Measurements from ENCODE around the gene CYSRT1.

Gene CYSRT1

DNA sequence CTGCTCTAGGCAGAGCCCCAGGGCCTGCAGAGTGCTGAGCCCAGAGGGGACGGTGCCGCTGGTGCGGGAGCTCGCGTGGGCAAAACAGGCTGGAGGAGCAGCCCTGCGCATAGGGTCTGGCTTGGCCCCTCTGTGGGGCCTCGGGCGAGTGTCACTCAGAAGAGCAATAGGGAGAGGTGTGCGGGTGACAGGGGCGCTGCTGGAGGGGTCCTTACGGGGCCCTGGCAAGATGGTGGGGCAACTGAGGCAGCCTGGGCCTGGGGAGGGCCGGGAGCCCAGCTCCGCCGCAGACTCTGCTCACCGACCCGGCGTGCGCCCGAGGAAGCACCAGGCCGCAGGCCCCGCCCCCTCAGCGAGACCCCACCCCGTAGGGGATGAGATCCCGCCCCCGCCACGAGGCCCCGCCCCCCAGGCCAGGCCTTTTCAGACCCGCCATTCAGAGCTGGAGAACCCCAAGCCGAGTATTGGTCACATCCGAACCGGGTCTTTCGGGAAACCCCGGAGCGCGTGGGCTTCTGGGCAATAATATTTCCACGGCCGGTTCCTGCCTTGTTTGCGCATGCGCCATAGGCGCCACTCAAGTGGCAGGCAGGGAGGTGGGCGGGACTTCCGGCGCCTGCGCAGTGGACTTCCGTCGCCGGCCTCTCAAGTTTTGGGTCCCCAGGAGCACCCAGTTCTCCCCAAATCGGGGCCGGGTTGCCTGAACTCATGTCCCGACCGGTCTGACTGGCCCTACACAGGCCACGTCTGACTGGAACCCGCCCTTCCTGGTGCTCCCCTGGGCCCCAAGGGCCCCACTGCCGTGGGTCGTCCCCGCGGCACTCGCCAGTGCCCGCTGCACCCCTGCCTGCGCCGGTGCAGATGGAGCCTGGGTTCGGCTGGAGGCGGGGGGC is 1.6 kb upstream of the CYSRT1 start:
- in situ Hi-C loops (cut with HindIII; ENCODE audit: low sequenced_read_pairs): no loop called here

DNA sequence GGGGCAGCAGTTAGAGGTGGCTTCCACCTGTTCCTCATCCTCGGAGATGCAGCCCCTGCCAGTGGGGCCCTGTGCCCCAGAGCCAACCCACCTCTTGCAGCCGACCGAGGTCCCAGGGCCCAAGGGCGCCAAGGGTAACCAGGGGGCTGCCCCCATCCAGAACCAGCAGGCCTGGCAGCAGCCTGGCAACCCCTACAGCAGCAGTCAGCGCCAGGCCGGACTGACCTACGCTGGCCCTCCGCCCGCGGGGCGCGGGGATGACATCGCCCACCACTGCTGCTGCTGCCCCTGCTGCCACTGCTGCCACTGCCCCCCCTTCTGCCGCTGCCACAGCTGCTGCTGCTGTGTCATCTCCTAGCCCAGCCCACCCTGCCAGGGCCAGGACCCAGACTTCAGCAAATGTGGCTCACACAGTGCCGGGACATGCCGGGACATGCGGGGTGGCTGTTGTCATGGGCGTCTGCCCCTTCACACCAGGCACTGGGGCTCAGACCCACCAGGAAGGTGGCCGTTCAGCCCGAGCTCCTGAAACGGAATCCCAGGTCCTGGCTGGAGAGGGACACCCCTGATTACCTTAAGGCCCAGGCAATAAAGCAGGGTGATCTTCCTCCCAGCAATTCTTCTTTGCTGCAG is 841 bp downstream of the CYSRT1 start:
- in situ Hi-C loops (cut with HindIII; ENCODE audit: low sequenced_read_pairs): no loop called here

DNA sequence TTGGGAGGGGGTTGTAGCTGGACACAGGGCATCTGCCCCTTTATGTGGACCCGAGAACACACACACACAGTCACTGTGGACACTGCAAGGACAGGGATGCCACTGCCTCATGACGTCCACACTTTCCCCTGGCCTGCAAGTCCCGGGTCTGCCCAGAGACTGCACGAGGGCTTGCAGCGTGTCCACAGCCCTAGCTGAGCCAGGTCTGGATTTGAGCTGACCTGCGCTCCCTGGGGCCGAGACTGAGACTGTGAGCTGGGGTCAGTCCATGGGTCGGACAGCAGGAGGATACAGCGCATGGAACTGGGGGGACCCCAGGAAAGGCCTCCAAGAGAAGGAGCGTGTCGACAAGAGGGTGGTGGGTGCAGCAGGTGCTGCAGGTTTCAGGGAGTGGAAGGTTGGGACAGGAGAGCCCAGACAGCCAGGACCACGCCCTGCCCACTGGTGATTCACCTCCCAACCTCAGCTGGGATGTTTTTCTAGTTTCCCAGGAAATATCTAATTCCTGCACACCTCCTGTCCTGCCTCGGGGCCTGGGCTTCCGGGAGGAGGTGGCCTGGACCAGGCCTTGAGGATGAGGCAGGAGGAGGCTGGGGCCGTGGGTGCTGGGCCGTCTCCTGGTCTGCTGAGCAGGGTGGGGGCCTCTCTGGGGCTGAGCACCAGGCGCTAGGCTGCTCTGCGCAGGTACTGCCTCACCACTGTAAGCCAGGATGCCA is 1.5 kb downstream of the CYSRT1 start:
- in situ Hi-C loops (cut with HindIII; ENCODE audit: low sequenced_read_pairs): no loop called here

DNA sequence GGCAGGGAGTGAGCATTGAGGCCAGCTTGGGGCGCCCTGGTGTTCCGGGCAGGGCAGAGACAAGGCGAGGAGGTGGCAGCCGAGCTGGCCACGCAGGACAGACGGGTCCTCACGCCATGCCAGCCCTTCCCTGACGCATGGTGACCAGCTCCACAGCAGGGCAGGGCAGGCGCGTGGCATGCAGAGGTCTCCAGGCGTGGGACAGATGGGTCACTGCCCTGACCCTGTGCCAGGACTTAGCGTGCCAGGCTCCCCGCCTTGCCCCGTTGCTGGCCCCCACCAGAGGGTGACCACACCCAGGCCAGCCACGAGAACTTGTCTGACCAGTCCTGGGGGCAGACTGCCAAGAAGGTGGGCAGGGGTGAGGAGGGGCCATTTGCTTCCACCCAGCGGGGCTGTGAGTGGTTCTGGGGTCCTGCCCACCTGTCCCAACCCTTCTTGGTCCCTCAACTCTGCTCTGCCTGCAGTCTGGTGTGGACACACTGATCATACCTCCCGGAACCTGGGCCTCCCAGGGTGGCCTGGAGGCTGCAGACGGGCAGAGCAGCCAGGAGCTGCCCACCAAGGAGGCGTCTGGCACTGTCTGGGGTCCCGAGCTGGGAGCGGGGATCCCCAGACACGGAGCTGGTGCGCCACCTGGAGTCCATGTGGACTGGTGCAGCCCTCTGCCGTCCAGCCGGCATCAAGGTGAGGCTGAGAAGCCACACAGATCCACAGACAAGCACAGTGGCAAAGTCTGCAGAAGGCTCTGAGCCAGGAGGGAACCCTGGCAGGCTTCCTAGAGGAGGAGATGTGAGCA is 2.3 kb downstream of the CYSRT1 start, which contains the start of gene RNF224:
RNF224 (plus strand) TSS at position 449 of the 799 bp plus-strand sequence. CDS start 834 bp downstream, outside the sequence.
- in situ Hi-C loops (cut with HindIII; ENCODE audit: low sequenced_read_pairs): no loop called here

DNA sequence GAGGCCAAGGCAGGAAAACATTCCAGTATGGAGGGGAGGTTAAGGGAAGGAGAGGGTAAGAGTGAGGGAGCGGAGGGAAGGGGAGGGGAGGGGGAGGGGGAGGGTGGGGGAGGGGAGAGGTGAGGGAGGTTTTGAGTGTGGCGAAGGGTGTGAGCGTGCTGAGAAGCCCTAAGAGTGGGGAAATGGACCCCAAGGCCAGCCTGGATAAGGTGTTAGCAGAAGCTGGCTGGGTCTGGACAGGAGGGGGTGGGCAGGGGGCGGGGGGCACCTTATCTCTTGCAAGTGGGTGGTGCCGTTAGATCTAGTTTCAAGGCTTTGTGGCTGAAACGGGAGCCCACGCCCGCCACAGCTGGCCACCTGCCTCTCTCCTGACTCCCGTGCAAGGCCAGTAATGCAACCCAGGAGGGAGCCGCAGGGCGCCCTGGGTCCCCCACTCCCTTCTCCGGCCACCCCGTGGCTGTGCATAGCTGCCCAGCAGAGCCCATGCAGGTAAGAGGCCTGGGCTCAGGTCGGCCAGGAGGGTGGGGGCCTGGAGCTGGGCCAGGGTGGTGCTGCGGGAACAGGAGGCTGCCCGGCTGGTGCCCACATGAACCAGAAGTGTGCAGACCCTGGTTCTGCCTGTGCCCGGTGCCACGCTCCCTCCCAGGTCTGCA is 3.0 kb downstream of the CYSRT1 start:
- in situ Hi-C loops (cut with HindIII; ENCODE audit: low sequenced_read_pairs): no loop called here

DNA sequence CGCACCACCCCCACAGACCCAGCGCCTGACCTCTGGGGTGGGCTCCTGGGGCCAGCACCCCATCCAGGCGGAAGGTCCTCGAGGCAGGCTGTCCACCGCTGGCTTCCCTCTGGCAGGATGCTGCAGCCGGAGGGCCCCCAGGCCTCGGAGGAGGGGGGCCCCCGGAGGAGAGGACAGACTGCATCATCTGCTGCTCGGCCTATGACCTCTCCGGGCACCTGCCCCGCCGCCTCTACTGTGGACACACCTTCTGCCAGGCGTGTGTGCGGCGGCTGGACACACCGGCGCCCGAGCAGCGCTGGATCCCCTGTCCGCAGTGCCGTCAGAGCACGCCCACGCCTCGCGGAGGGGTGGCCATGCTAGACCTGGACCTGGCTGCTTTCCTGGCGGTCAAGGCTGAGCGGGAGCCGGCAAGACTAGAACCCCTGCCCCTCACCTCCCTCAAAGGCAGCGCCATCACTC is 3.6 kb downstream of the CYSRT1 start:
- in situ Hi-C loops (cut with HindIII; ENCODE audit: low sequenced_read_pairs): no loop called here

DNA sequence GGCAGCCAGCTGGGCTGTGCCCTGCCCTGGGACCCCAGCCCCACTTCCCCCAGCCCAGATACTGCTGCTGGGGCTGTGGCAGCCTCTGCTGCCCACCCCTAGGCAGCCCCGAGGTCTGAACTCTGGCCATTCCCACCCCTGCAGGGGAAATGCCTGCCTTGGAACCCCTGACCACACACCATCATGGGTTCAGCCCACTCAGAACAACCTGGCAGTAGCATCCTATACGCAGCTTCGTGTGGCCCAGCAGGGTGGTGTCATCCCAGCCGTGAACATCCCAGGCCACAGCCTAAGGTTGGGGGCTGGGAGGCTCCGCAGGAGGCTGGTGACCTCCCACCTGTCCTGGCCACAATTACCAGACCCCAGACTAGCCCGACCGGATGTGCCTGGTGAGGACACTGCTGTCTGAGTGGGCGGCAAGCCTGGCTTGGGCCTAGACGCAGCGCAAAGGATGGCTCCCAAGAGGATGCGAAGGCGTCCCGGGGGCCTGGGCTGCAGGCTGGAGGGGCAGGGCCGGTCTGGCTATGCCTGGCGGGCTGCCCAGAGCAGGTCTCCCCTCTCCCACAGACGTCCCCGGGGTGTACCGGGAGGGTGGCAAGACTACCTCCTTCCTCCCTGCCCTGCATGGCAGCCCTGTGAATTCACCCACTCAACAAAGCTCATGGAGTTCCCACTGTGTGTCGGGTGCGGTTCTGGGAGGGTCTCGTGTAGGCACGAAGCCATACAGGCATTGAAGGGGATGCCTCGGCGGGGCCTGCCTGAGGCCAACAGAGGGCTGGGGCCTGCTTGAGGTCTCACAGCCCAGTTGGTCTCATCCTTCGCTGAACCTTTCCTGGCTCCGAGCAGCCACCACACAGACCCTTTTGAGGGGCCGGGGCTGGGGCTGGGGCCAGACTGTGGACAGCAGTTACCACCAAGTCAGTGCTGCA is 4.3 kb downstream of the CYSRT1 start:
- in situ Hi-C loops (cut with HindIII; ENCODE audit: low sequenced_read_pairs): no loop called here

DNA sequence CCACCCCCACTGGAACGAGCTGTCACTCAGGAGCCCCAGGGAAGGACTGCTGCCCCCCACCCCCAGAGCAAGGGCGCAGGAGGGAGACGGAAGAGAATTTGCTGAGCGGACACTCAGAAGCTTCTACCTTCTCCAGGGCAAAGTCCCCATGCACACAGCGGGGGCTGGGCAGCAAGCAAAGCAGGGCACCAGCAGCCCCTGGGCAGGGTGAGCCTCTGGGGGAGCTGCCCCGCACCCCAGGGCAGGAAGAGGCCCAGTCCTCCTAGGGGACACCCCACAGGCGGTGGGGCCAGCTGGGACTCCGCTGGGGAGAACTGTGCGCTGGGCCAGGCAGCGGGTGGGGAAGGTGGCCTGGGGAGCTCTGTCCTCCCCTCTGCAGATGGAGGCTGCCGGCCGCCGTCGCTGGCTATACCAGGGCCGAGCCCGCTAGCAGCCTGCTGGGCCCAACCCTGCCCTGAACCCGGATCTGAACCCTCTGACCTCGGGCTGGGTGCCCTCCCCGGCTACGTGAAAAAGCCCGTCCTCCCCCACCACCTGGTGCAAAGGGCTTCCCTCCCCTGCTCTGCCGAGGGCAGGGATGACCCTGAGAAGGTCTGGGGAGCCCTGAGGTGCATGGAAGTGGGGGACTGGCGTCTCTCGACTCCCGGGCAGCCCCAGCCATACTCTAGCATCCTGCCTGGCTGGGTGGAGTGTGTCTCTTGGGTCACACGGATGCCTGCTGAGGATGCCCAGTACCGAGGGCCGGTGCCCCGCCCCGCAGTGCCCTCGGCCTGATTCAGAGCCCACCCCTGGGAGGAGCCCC is 5.1 kb downstream of the CYSRT1 start:
- in situ Hi-C loops (cut with HindIII; ENCODE audit: low sequenced_read_pairs): no loop called here

DNA sequence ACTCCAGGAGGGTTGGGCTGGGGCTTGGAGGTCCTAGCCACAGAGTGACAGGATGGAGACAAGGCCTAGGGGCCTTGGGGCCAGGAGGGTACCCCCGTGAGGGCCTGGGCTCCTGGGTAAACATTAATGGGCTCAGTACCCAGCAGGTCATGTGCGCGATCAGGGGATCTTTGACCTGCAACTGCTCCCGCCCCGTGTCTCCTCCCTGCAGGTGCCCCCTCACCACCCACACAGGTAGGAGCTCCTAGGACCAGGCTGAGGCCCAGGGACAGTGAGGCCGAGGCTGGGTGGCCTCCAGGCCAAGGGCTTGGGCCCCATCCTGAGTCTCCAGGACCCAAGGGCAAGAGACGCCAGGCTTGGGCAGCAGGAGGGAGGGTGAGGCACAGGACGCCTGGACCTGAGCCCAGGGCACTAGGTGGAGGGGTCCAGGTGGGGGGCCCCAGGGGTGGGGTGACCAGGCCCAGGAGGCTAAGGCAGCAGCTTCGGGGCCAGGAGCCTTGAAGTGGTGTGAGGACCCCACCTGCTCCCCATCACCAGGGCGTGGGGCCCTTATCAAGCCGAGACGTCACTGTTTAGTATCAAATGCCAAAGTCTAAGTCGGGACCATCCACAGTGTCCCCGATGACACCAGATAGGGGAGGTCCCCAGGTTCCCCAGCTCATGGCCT is 5.9 kb downstream of the CYSRT1 start, which contains the start of gene SLC34A3:
SLC34A3 (plus strand) TSS at position 197 of the 667 bp plus-strand sequence. CDS start 802 bp downstream, outside the sequence.
- in situ Hi-C loops (cut with HindIII; ENCODE audit: low sequenced_read_pairs): no loop called here

DNA sequence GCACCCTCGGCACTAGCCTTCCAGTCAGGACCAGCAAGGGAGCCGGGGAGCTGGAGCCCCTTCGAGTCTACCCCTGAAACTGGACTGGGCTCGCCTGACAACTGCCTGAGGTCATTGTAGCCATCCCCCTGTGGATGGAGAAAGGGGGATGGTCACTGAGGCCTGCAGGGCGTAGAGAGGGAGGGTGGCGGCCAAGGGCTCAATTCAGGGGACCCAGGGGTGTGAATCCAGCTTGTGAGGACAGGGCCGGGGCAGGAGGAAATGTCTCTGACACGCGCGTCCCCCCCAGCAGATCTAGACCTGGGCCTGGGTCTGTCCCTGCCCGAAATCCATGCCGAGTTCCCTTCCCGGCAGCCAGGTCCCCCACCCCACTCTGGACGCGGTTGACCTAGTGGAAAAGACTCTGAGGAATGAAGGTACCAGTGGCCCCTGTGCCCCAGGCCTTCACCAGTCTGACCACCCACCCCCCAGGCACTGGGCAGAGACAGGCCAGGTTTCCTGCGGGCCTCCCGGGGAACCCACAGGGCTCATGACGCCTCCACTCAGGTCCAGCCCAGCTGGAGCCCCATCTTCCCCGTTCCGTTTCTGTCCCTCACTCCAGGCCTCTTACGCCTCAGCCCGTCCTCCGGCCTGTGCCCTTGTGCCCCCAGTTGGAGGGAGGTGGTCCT is 6.5 kb downstream of the CYSRT1 start:
- in situ Hi-C loops (cut with HindIII; ENCODE audit: low sequenced_read_pairs): no loop called here

DNA sequence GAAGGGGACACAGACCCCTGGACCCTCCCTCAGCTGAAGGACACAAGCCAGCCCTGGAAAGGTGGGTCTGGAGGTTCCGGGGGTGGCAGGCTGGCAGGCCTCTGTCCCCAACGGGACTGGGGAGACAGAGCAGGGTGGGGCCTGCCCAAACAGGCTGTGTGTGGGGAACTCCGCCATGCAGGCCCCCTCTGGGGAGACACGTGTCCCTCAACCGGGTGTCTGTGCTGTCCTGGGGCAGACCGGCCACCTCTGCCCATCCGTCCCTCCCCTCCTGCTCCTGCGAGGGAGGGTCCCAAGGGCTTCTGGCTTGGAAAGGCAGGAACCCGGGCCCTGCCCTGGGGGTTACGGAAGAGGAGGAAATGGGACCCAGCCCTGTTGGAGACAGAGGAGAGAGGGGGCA is 7.1 kb downstream of the CYSRT1 start:
- in situ Hi-C loops (cut with HindIII; ENCODE audit: low sequenced_read_pairs): no loop called here

DNA sequence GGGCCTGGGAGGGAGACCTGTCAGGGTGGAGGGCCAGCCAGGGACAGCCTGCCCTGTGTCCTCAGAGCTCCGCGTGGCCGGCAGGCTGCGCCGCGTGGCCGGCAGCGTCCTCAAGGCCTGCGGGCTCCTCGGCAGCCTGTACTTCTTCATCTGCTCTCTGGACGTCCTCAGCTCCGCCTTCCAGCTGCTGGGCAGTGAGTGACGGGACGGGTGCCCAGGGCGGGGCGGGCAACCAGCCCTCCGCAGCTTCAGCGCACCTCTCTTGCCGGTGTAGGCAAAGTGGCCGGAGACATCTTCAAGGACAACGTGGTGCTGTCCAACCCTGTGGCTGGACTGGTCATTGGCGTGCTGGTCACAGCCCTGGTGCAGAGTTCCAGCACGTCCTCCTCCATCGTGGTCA is 7.5 kb downstream of the CYSRT1 start:
- in situ Hi-C loops (cut with HindIII; ENCODE audit: low sequenced_read_pairs): no loop called here

DNA sequence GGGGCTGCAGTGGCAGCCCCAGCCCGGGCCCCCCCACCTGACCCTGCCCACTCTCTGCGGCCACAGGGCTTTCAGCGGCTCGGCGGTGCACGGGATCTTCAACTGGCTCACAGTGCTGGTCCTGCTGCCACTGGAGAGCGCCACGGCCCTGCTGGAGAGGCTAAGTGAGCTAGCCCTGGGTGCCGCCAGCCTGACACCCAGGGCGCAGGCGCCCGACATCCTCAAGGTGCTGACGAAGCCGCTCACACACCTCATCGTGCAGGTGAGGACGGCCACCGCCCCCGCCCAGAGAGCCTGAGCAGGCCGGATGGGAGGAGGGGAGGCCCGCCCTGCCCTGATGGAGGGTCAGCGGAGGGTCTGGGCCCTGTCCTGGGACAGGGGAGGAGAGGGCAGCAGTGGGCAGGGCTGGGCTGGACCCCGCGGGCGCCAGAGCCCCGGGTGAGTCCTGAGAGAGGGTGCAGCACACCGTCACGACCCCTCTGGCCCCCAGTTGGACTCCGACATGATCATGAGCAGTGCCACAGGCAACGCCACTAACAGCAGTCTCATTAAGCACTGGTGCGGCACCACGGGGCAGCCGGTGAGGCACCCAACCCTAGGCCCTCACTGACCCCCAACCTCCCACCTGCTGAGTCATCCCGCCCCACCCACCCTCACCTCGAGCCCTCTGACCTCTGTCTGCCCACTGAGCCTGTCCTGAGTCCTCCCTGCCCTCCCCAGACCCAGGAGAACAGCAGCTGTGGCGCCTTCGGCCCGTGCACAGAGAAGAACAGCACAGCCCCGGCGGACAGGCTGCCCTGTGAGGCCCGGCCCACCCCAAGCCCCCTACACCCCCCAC is 8.4 kb downstream of the CYSRT1 start:
- in situ Hi-C loops (cut with HindIII; ENCODE audit: low sequenced_read_pairs): no loop called here

DNA sequence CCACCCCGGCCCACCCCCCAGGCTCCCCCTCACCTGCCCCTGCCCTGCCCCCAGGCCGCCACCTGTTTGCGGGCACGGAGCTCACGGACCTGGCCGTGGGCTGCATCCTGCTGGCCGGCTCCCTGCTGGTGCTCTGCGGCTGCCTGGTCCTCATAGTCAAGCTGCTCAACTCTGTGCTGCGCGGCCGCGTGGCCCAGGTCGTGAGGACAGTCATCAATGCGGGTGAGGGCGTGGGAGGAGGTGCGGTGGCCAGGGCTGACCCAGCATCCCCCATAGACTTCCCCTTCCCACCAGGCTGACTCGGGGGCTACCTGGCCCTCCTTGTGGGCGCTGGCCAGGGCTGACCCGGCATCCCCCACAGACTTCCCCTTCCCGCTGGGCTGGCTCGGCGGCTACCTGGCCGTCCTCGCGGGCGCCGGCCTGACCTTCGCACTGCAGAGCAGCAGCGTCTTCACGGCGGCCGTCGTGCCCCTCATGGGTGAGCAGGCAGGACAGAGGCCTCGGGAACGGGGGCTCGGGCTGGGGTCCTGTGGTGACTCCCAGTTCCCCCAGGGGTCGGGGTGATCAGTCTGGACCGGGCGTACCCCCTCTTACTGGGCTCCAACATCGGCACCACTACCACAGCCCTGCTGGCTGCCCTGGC is 9.2 kb downstream of the CYSRT1 start:
- in situ Hi-C loops (cut with HindIII; ENCODE audit: low sequenced_read_pairs): no loop called here

DNA sequence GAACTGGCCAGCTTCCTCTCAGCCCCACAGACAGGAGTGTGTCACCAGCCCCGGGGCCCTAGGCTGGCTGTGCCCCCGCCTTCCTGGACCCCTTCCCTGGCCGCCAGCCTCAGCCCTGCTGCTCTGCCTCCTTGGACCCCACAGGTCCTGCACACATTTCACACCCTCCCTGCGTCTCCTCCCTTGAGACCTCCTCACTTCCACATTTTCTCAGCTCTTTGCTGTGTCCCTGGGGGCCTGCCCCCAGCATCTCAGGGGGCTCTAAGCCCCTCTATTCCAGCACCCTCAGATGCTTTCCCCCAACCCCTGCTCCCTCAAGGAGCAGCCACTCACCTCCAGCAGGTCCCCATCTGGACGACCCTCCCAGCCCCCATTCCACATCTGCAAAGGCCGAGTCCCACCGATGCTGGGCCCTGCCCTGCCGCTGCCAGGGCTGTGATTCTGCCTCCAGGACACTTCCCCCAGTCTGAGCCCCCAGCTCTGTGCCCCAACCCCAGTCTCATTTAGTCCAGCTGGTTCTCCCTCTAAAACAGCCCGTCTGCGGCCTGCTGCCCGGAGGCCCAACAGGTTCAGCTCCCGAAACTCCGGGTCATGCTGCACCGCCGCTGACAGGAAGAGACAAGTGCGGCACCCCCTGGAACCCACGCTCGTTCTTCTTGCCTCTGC is 9.9 kb downstream of the CYSRT1 start:
- in situ Hi-C loops (cut with HindIII; ENCODE audit: low sequenced_read_pairs): no loop called here

All from DLD1 (cell line).